GM10266 (cell line): ENCODE measurements around the gene DUOXA1.

ENCODE experiments used
- DNase-seq: peaks from one replicate; pipeline ENCODE4 v3.0.0; 2012; ENCODE audit errors: extremely low spot score
- CTCF ChIP-seq: IDR thresholded peaks from 2 replicates; pipeline ENCODE4 v1.5.1; 2012; ENCODE audit warnings: mild to moderate bottlenecking, low read depth; ENCODE audit not compliant: control insufficient read depth, insufficient read depth; ENCODE audit errors: missing control alignments

DUOXA1 gene

GRCh38 chr15:45168751-45169551 is 39.3 kb upstream of the DUOXA1 start:
- no peak for DNase-seq
- TF ChIP-seq CTCF: no peak

GRCh38 chr15:45168286-45168685 is 38.6 kb upstream of the DUOXA1 start:
- no peak for DNase-seq
- no peak for TF ChIP-seq CTCF

- DNase-seq: no peak
- no peak for TF ChIP-seq CTCF
Observed at GRCh38 chr15:45167631-45168205, 38.0 kb upstream of the DUOXA1 start.

- peak; percentile 72 for TF ChIP-seq CTCF
Observed at GRCh38 chr15:45166834-45167630, 37.4 kb upstream of the DUOXA1 start.

GRCh38 chr15:45165536-45165935 is 35.9 kb upstream of the DUOXA1 start:
- DNase-seq: no peak
- no peak for TF ChIP-seq CTCF

More at GRCh38 chr15:45166834-45167630, 37.4 kb upstream of the DUOXA1 start:
- peak; percentile 90 for DNase-seq

GRCh38 chr15:45164914-45165313 is 35.2 kb upstream of the DUOXA1 start:
- no peak for TF ChIP-seq CTCF
- no peak for DNase-seq
